HepG2 (cell line): ENCODE results near the gene HOXA6. TPM values are rescaled to one million over a fixed set of nuclear protein-coding genes. Genes with fewer than 3 reads are reported as not detected.

Experiments
- CENPX ChIP-seq: sonication (generic); formaldehyde crosslinking; IDR thresholded peaks from 2 replicates; pipeline ENCODE4 v1.9.0; 2021; ENCODE audit warnings: mild to moderate bottlenecking, missing genetic modification reagents, moderate library complexity
- EHMT2 ChIP-seq: fragments of 200-600 bp; sonication (generic); IDR thresholded peaks from 2 replicates; pipeline ENCODE4 v1.7.0; 2017; ENCODE audit warnings: antibody characterized with exemption, low read depth, low read length, borderline replicate concordance
- MTF1 ChIP-seq: sonication (generic); formaldehyde crosslinking; IDR thresholded peaks from 2 replicates; pipeline ENCODE4 v1.5.0; 2020; ENCODE audit warnings: missing genetic modification reagents
- PBX2 ChIP-seq: IDR thresholded peaks from 2 replicates; pipeline ENCODE4 v1.6.1; 2016; ENCODE audit warnings: control low read depth
- RBM39 ChIP-seq: fragments of 200-400 bp; formaldehyde crosslinking; IDR thresholded peaks from one replicate; pipeline ENCODE4 v1.6.1; 2018; ENCODE audit warnings: antibody characterized with exemption, mild to moderate bottlenecking, low read depth, low read length; ENCODE audit not compliant: poor library complexity, severe bottlenecking
- SIX1 ChIP-seq: sonication (generic); formaldehyde crosslinking; IDR thresholded peaks from 2 replicates; pipeline ENCODE4 v1.4.0; 2020; ENCODE audit warnings: missing genetic modification reagents, borderline replicate concordance
- SMAD9 ChIP-seq: sonication (generic); formaldehyde crosslinking; IDR thresholded peaks from 2 replicates; pipeline ENCODE4 v1.5.1; 2020; ENCODE audit warnings: mild to moderate bottlenecking, missing genetic modification reagents
- SUZ12 ChIP-seq: fragments of 150-350 bp; IDR thresholded peaks from 2 replicates; pipeline ENCODE4 v1.6.1; 2014; ENCODE audit warnings: low read depth, low read length
- TCF12 ChIP-seq, 2 experiments: fragments of 450-650 bp in 1 of 2; sonication (generic) in 1 of 2; formaldehyde crosslinking in 1 of 2; IDR thresholded peaks; 2 replicates each; pipeline versions ENCODE4 v1.6.1 to v1.8.0; 2017 to 2022; ENCODE audit warnings: antibody characterized with exemption in 1 of 2, mild to moderate bottlenecking in 1 of 2, missing genetic modification reagents in 1 of 2, moderate library complexity in 1 of 2
- ZBTB40 ChIP-seq, 2 experiments: fragments of 450-650 bp in 1 of 2; sonication (generic) in 1 of 2; formaldehyde crosslinking in 1 of 2; IDR thresholded peaks; 2 replicates each; pipeline versions ENCODE4 v1.6.1 to v1.8.0; 2016 to 2022; ENCODE audit warnings: antibody characterized with exemption in 1 of 2, mild to moderate bottlenecking in 1 of 2, missing genetic modification reagents in 1 of 2
- ZBTB43 ChIP-seq: sonication (generic); formaldehyde crosslinking; conservative IDR thresholded peaks from 2 replicates; pipeline ENCODE4 v1.4.0; 2020; ENCODE audit warnings: missing genetic modification reagents
- ZNF589 ChIP-seq: sonication (generic); formaldehyde crosslinking; conservative IDR thresholded peaks from 2 replicates; pipeline ENCODE4 v1.8.0; 2022; ENCODE audit warnings: mild to moderate bottlenecking, moderate library complexity, missing genetic modification reagents
- ZNF839 ChIP-seq: sonication (generic); formaldehyde crosslinking; IDR thresholded peaks from 2 replicates; pipeline ENCODE4 v1.4.0; 2020; ENCODE audit warnings: missing genetic modification reagents, mild to moderate bottlenecking, borderline replicate concordance
- polyA plus RNA-seq, 8 experiments: library from polyadenylated mRNA; depleted of rRNA in 3 of 8; stranded (reverse) in 7 of 8; unstranded in 1 of 8; fragments of >200 nt; fragmentation: Illumina TruSeq in 4 of 8; extraction: Trizol in 4 of 8; gene quantifications; 2 replicates each; pipeline versions ENCODE4 v1.2.1 to v1.2.3, GENCODE V29; 2011 to 2016; ENCODE audit warnings: low read depth in 4 of 8, missing spikeins in 1 of 8, mixed read lengths in 1 of 8; ENCODE audit not compliant: insufficient read depth in 1 of 8
- total RNA-seq, 5 experiments: library from RNA; depleted of rRNA; stranded (reverse); fragments of >200 nt; fragmentation: Illumina TruSeq; extraction: Trizol; gene quantifications; 2 replicates each; pipeline ENCODE4 v1.2.3, GENCODE V29; 2016; ENCODE audit warnings: low read depth in 1 of 5
- TF ChIP-seq, protein P1 (sequence below): sonication (generic); formaldehyde crosslinking; IDR thresholded peaks from 2 replicates; pipeline ENCODE4 v1.4.0; 2020; ENCODE audit warnings: mild to moderate bottlenecking, missing genetic modification reagents

Gene HOXA6
- total and polyA plus RNA-seq, 2 of the 13 experiments (the other 11 are each of a cell fraction or from before 2014, with no cell fraction given), result 1.3 to 1.5 TPM

DNA sequence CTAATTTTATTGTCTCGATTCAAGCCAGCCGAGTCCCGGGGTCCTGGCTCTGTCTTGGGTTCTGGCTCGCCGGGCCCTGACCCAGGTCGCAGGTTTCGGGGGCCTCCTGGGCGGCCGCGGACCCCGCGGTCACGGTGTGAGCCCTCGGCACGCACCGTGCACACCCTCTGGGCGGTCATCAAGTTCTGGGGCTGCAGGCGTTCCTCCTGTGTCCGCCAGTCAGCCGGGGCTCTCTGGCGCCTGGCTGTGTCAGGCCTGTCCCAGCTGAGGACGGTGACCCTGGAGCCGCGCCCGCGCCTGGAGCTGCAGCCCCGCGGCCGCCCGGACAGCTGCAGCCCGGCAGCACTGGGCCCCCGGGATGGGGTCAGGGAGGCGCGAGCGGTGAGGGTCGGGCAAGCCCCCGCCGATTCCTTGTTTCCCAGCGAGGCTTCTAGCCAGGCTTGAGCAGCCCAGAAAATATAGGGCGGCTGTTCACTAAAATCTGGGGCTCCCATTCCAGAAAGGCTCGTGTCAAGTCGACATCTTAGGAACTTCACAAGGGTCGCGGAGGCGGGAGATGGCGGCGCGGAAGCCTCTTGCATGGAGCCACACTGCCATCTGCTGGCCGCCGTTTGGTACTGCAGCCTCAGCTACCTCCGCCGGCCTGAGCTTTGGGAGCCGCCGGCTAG is 13.1 kb upstream of the HOXA6 start (continued):
- TF ChIP-seq ZBTB40 (IDR thresholded peaks at IDR 0.05) (no peak), ZBTB40 (CRISPR knock-in tag; IDR thresholded peaks at IDR 0.05) (no peak), RBM39 (no peak), SIX1 (CRISPR knock-in tag) (no peak), SUZ12 (no peak), ZNF589 (CRISPR knock-in tag) (no peak), ZBTB43 (no peak), CENPX (no peak), EHMT2 (no peak), TCF12 (IDR thresholded peaks at IDR 0.05) (no peak), TCF12 (CRISPR knock-in tag; IDR thresholded peaks at IDR 0.05) (peak; percentile 57; the same call in 1 of the 2 replicates), ZNF839 (CRISPR knock-in tag) (no peak), MTF1 (no peak), PBX2 (no peak), SMAD9 (CRISPR knock-in tag) (no peak)
- TF ChIP-seq, protein P1, sequence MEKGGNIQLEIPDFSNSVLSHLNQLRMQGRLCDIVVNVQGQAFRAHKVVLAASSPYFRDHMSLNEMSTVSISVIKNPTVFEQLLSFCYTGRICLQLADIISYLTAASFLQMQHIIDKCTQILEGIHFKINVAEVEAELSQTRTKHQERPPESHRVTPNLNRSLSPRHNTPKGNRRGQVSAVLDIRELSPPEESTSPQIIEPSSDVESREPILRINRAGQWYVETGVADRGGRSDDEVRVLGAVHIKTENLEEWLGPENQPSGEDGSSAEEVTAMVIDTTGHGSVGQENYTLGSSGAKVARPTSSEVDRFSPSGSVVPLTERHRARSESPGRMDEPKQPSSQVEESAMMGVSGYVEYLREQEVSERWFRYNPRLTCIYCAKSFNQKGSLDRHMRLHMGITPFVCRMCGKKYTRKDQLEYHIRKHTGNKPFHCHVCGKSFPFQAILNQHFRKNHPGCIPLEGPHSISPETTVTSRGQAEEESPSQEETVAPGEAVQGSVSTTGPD (CRISPR knock-in tag), result no peak
